HepG2 (cell line): ENCODE measurements around the gene TVP23A. TPM values are rescaled to one million over a fixed set of nuclear protein-coding genes. Genes with fewer than 3 reads are reported as not detected.

Experiments used
- ATAC-seq: fragments of 200-7000 bp; cut with Tn5 transposase; 3 replicates; pipeline ENCODE4 v1.9.1; 2020; ENCODE audit warnings: mild to moderate bottlenecking, moderate library complexity
- BruUV-seq: library from RNA; stranded (reverse); fragments of 400-500 nt; replicated peaks from 2 replicates; lab custom pipeline; 2021; lab: Mats Ljungman, UMichigan
- CTCF ChIA-PET: fragments of 300-600 bp; formaldehyde crosslinking; extraction: SDS; loops from one replicate; lab custom pipeline; 2021; ENCODE audit warnings: low total read pairs, inconsistent platforms, low intra/inter-chr PET ratio; lab: Yijun Ruan, JAX
- POLR2A ChIA-PET: fragments of 350-600 bp; sonication (Branson Sonifier 250); formaldehyde crosslinking; loops from one replicate; lab custom pipeline; 2020; ENCODE audit warnings: antibody characterized with exemption, inconsistent platforms; lab: Yijun Ruan, JAX
- DNase-seq: peaks from one replicate; pipeline ENCODE4 v3.0.0-alpha.2; 2015; ENCODE audit warnings: low spot score
- FAIRE-seq: peaks from 3 replicates; lab custom pipeline; 2011; peaks lifted over from hg19 to GRCh38; lab: Jason Lieb, UNC
- H2AFZ ChIP-seq: one replicate; pipeline ENCODE4 v1.6.1; 2011; ENCODE audit warnings: low read length, inconsistent platforms
- H3K27ac ChIP-seq: fragments of 300-600 bp; 3 replicates; pipeline ENCODE4 v1.8.0; 2011; ENCODE audit warnings: mixed run types, mild to moderate bottlenecking, mixed read lengths, low read length, inconsistent platforms; ENCODE audit not compliant: insufficient read depth; ENCODE audit errors: extremely low read length
- H3K27me3 ChIP-seq, 2 experiments: fragments of 200-600 bp in 1 of 2; 2 replicates in 1 of 2; 3 replicates in 1 of 2; pipeline versions ENCODE4 v1.6.0 to v1.8.0; 2011; ENCODE audit warnings: low read length in 2 of 2, mild to moderate bottlenecking in 2 of 2, moderate library complexity in 2 of 2, inconsistent platforms in 1 of 2; ENCODE audit not compliant: insufficient read depth in 2 of 2, control insufficient read depth in 1 of 2
- H3K36me3 ChIP-seq, 2 experiments: fragments of 200-600 bp in 1 of 2; replicated peaks in 1 of 2; 2 replicates in 1 of 2; 3 replicates in 1 of 2; pipeline versions ENCODE4 v1.5.1 to v1.8.0; 2011; ENCODE audit warnings: low read length in 2 of 2, inconsistent platforms in 1 of 2; ENCODE audit not compliant: insufficient read depth in 2 of 2, control insufficient read depth in 1 of 2
- H3K4me1 ChIP-seq: 2 replicates; pipeline ENCODE4 v1.5.1; 2012; ENCODE audit warnings: low read length, inconsistent platforms; ENCODE audit not compliant: insufficient read depth
- H3K4me2 ChIP-seq: 2 replicates; pipeline ENCODE4 v1.6.0; 2011; ENCODE audit warnings: low read depth, low read length, inconsistent platforms
- H3K4me3 ChIP-seq, 3 experiments: fragments of 200-600 bp in 1 of 3; sonication (generic), shearing (Covaris generic) in 1 of 3; replicated peaks in 1 of 3; 2 replicates each; pipeline ENCODE4 v1.5.1; 2011 to 2016; ENCODE audit warnings: low read length in 3 of 3, inconsistent platforms in 2 of 3, low read depth in 2 of 3, mild to moderate bottlenecking in 2 of 3, control low read depth in 1 of 3, mixed read lengths in 1 of 3; ENCODE audit not compliant: insufficient read depth in 1 of 3
- H3K79me2 ChIP-seq: one replicate; pipeline ENCODE4 v1.6.1; 2011; ENCODE audit warnings: low read length, inconsistent platforms; ENCODE audit not compliant: insufficient read depth
- H3K9ac ChIP-seq: 2 replicates; pipeline ENCODE4 v1.6.0; 2011; ENCODE audit warnings: mild to moderate bottlenecking, low read depth, low read length, inconsistent platforms; ENCODE audit not compliant: insufficient read depth
- H3K9me3 ChIP-seq: 2 replicates; pipeline ENCODE4 v1.5.1; 2012; ENCODE audit warnings: mild to moderate bottlenecking, low read length
- H4K20me1 ChIP-seq: 2 replicates; pipeline ENCODE4 v1.6.0; 2011; ENCODE audit warnings: inconsistent platforms, mild to moderate bottlenecking, low read length, moderate library complexity; ENCODE audit not compliant: insufficient read depth
- CSRNP1 ChIP-seq: sonication (generic); formaldehyde crosslinking; IDR thresholded peaks from 2 replicates; pipeline ENCODE4 v1.8.1; 2023; ENCODE audit warnings: mild to moderate bottlenecking, missing genetic modification reagents
- EHMT2 ChIP-seq: fragments of 200-600 bp; sonication (generic); IDR thresholded peaks from 2 replicates; pipeline ENCODE4 v1.7.0; 2017; ENCODE audit warnings: antibody characterized with exemption, low read depth, low read length, borderline replicate concordance
- KDM5A ChIP-seq: fragments of 200-600 bp; sonication (generic); IDR thresholded peaks from 2 replicates; pipeline ENCODE4 v1.7.0; 2018; ENCODE audit warnings: antibody characterized with exemption, mild to moderate bottlenecking, low read length, borderline replicate concordance
- NFE2L2 ChIP-seq: fragments of 150-350 bp; IDR thresholded peaks from 2 replicates; pipeline ENCODE4 v1.6.1; 2014; ENCODE audit warnings: low read length
- RNF219 ChIP-seq: sonication (generic); formaldehyde crosslinking; IDR thresholded peaks from 2 replicates; pipeline ENCODE4 v1.5.0; 2020; ENCODE audit warnings: mild to moderate bottlenecking, missing genetic modification reagents
- ZSCAN30 ChIP-seq: sonication (generic); formaldehyde crosslinking; IDR thresholded peaks from 2 replicates; pipeline ENCODE4 v1.5.0; 2020; ENCODE audit warnings: mild to moderate bottlenecking, missing genetic modification reagents
- WGBS: methylation state at CpG from one replicate; pipeline ENCODE4 v1.1.6; 2017; ENCODE audit warnings: low lambda C conversion rate; 5-methylcytosine and 5-hydroxymethylcytosine counted together
- in situ Hi-C: cut with HindIII; loops from 2 replicates; pipeline ENCODE4 v1.10.0; 2017; ENCODE audit warnings: low pct_unique_long_range_greater_than_20kb; ENCODE audit not compliant: extremely low pct_ligation_motif_present
- intact Hi-C: fragments of 100-400 bp; cut with micrococcal nuclease; formaldehyde crosslinking; loops from one replicate; pipeline ENCODE4 v1.10.0; 2022; ENCODE audit not compliant: unreplicated experiment
- polyA plus RNA-seq, 8 experiments: library from polyadenylated mRNA; depleted of rRNA in 3 of 8; stranded (reverse) in 7 of 8; unstranded in 1 of 8; fragments of >200 nt; fragmentation: Illumina TruSeq in 4 of 8; extraction: Trizol in 4 of 8; gene quantifications; 2 replicates each; pipeline versions ENCODE4 v1.2.1 to v1.2.3, GENCODE V29; 2011 to 2016; ENCODE audit warnings: low read depth in 4 of 8, missing spikeins in 1 of 8, mixed read lengths in 1 of 8; ENCODE audit not compliant: insufficient read depth in 1 of 8
- total RNA-seq, 5 experiments: library from RNA; depleted of rRNA; stranded (reverse); fragments of >200 nt; fragmentation: Illumina TruSeq; extraction: Trizol; gene quantifications; 2 replicates each; pipeline ENCODE4 v1.2.3, GENCODE V29; 2016; ENCODE audit warnings: low read depth in 1 of 5
- TF ChIP-seq, protein P1 (sequence below): IDR thresholded peaks from 2 replicates; pipeline ENCODE4 v1.6.1; 2018; ENCODE audit warnings: missing genetic modification reagents

The TVP23A gene
- total and polyA plus RNA-seq, 2 of the 13 experiments (the other 11 are each of a cell fraction or from before 2014, with no cell fraction given), result not detected

- Histone ChIP-seq H3K27me3 (no peaks in the 10 kb centered on the region; a peak in 1 of 5 replicates), H3K36me3 (peaks cover 3 to 10% of the 10 kb centered on the region in 2 experiments), H3K27ac (peak overlapping the region; percentile 94), H3K79me2 (no peaks in the 10 kb centered on the region), H3K4me3 (peak overlapping the region; percentile 62 to 77 (median 74)), H3K9ac (peak overlapping the region; percentile 95), H2AFZ (peak overlapping the region; percentile 57), H3K4me2 (peak overlapping the region; percentile 89), H3K4me1 (peaks cover 37% of the 10 kb centered on the region), H4K20me1 (no peaks in the 10 kb centered on the region), H3K9me3 (no peaks in the 10 kb centered on the region)
- TF ChIP-seq RNF219 (CRISPR knock-in tag) (peak; percentile 70; the same call in 1 of the 2 replicates), CSRNP1 (CRISPR knock-in tag) (no peak), EHMT2 (0 out of 2 replicates have a peak, but pooled peaks have one; percentile 5), ZSCAN30 (CRISPR knock-in tag) (peak; percentile 83; the same call in 1 of the 2 replicates), NFE2L2 (peak; percentile 13; the same call in 1 of the 2 replicates), KDM5A (peak; percentile 28; the same call in 1 of the 2 replicates)
- TF ChIP-seq, protein P1, sequence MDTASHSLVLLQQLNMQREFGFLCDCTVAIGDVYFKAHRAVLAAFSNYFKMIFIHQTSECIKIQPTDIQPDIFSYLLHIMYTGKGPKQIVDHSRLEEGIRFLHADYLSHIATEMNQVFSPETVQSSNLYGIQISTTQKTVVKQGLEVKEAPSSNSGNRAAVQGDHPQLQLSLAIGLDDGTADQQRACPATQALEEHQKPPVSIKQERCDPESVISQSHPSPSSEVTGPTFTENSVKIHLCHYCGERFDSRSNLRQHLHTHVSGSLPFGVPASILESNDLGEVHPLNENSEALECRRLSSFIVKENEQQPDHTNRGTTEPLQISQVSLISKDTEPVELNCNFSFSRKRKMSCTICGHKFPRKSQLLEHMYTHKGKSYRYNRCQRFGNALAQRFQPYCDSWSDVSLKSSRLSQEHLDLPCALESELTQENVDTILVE, result no peak
- intact Hi-C loops (no loop called here), in situ Hi-C loops (loop anchor here (5.0 kb wide), 1 partner anchor 179 kb away; no protein-coding TSS in a partner anchor)
- WGBS, result 22% methylated on average over 5 of the region's 5 CpGs
- DNase-seq (no peak), FAIRE-seq (no peak), ATAC-seq (no peak)
- no TSS peak for BruUV-seq
- POLR2A ChIA-PET, result interaction anchor here (0.8 to 2.2 kb wide), 27 partner anchors 11 to 513 kb away, joined by 3 to 31 read pairs (median 5); partner anchors contain the start of genes ATF7IP2, EMP2 and SOCS1
- CTCF ChIA-PET, result no interaction called here
Observed at GRCh38 chr16:10743227-10743609, 75.4 kb downstream of the TVP23A start.
